GM19023 (cell line): Measurements from ENCODE around the gene SUGT1.
"Not testable (repeated sequence)": the region's sequence is repeated elsewhere in the genome, so short reads cannot be mapped to it uniquely, and the experiment has no call there.

Experiments
- ATAC-seq: cut with Tn5 transposase; IDR thresholded peaks from one replicate; pipeline ENCODE4 v1.9.1; 2021; ENCODE audit warnings: mild to moderate bottlenecking, moderate library complexity; ENCODE audit not compliant: unreplicated experiment

The SUGT1 gene

DNA sequence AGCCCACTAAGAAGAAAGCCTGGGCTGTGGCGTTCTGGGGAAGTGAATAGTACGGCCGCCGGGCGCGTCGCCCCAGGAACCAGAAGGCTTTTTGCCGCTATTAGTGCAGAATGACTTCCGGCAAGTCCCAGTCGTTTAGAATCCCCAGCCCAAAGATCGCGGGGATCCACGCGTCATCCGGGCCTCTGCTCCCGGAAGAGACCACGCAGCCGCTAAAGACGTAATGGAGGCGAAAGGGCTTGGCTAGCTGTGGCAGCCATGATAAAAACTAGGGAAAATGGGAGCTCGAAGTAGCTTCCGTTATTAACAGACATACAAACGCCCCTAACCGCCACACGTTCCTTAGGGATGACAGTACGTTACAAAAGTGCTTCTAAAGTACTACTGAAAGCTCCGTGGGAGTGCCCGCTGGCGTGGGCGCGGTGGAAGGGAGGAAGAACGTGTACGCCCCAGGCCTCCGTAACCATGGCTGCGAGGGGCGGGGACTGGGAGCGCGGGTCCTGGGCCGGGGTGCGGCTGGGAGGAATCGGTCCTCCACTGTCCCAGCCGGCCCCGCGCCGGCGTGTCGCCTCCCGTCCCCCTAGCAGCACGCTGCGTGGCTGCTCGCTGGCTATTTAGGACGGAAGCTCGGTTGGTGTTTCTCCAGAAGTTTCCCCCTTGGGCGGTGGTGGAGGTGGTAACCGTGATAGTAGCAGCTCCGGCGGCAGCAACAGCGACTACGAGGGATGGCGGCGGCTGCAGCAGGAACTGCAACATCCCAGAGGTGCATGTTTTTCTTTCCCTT lies at the start of gene SUGT1:
SUGT1 (plus strand) TSS at position 641 of the 784 bp plus-strand sequence; CDS start at position 726, 85 bp downstream.
- ATAC-seq: peak; percentile 97

- ATAC-seq: not testable (repeated sequence)
Measured at GRCh38 chr13:52603316-52603715, 49.3 kb upstream of the SUGT1 start.

DNA sequence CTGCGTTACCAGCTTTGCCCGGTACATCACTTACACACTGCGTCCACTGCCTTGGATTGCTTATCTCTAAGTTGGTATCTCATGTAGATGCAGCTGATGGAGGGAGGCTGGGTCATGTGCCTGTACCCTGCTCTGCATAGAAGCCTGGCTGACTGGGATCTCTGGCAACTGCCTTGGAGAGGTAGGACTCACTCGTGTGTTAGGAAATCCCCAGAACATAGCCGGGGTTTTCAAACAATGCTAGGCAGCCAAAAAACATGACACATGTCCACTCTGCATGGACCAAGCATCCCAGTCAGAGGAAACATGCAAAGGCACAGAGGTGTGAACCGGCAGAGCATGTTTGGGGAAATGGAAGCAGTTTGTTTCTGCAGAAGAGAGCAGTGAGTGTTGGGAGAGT lies 46.5 kb upstream of the SUGT1 start:
- ATAC-seq: not testable (repeated sequence)

DNA sequence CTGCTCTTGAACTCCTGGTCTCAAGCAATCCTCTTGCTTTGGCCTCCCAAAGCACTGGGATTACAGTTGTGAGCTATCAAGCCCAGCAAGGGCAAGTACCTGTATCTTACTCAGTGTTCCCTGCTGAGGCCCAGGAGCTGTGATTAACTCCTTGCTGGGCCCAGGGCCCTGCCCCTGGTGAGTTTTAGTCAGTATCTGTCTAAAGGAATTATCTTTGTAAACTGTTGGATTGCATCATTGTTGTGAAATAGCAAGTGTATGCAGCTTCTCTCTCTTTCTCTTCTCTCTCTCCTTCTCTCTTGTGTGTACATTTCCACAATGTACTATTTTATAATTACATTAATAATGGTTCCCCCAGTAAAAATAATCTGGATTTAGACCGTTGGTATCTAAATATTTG lies 45.8 kb upstream of the SUGT1 start:
- not testable (repeated sequence) for ATAC-seq

DNA sequence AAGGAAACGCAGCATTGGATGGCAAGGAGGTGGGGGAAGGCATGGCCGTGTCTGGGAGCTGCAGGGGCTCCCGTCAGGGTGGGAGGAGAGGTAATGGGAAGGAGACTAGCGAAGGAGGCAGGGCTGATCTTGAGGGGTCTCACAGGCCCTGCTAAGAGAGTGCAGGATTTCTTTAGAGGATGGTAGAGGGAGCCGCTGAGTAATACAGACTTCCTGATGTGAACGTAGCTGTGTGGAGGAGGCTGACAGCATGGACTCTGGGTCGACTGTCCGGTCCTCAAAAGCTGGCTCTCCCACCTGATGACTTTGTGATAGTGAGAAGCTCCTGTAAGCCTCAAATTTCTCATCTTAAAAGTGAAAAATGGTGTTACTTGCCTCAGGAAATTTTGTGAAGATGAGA lies 44.5 kb upstream of the SUGT1 start:
- not testable (repeated sequence) for ATAC-seq

DNA sequence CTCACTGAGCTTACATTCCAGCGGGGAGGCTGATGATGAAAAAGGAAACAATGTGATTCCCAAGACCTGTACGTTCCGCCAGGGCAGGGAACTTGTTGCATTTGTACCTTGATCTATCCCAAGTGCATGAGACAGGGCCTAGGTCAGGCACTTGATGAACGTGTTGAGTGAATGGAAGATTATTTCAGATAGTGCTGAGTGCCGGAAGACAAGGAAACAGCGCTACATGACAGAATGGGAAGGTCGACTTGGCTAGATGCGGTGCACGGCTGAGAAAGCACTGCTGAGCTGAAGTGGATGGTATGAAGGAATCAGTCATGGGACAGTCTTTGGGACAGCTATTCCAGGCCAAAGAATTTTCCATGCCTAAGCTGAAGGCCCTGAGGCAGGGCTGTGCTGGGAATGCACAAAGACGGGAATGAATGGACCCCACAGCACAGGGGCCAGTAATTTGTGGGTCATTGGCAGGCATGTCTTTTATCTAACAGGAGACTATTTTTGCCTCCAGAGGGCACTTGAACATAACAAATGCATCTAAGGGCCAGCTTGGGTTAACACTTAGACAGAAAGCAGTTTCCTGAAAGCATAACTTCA lies 43.5 kb upstream of the SUGT1 start:
- ATAC-seq: peak; percentile 64

- not testable (repeated sequence) for ATAC-seq
Measured at GRCh38 chr13:52610158-52610557, 42.5 kb upstream of the SUGT1 start.

DNA sequence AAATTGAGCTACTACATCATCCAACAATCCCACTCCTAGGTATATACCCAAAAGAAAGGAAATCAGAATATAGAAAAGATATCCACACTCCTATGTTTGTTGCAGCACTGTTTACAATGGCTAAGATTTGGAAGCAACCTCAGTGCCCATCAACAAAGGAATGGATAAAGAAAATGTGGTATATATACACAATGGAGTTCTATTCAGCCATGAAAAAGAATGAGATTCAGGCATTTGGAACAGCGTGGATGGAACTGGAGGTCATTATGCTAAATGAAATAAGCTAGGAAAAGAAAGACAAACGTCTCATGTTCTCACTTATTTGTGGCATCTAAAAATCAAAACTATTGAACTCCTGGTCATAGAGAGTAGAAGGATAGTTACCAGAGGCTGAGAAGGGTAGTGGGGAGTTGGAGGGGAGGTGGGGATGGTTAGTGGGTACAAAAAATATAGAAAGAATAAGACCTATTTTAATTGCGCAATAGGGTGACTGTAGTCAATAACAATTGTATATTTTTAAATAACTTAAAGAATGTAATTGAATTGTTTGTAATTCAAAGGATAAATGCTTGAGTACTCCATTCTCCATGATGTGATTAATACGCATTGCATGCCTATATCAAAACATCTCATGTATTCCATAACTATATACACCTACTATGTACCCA lies 37.4 kb upstream of the SUGT1 start:
- ATAC-seq: no peak

DNA sequence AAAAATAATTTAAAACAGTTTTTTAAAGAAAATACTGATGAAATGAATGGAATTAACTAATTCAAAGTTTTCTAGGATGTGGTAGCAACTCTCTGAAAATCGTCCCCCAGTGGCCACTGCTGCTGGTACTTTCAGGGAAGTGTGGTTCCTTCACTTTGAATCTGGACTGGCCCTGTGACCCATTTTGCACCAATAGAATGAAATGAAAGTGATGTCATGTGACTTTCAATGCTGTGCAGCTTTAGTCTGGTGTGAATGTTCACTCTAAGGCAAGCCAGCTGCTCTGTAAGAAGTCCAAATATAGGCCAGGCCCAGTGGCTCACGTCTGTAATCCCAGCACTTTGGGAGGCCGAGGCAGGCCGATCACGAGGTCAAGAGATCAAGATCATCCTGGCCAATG lies 36.8 kb upstream of the SUGT1 start:
- ATAC-seq: no peak

- ATAC-seq: peak; percentile 97
Measured at GRCh38 chr13:52617070-52618060, 35.3 kb upstream of the SUGT1 start.

DNA sequence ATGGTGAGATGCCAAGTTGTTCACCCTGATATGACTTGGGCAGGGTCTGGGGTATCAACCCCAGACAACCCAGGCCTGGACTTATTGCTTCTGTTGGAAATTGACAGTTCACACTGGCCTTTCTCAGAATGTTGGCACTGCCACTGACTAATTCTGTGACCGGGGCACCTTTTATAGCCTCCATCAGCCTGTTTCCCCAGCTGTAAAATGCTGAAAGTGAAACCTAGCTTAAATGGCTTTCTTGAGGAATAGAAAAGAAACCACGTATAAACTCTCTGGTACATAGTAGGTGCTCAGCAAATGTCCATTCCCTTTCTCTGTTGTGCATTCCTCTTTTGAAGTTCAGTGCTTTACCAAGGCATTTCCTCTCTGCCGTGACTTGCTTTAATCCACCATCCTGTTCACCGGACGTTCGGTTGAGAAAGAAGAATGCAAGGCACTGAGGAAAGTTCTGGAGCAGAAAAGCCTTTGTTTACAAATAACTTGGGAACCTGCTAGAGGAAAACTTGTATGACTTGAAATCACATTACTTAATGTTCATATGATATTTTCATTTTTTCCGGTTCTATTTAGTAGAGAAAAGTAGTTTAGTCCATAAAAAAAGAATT lies 21.4 kb upstream of the SUGT1 start:
- not testable (repeated sequence) for ATAC-seq

DNA sequence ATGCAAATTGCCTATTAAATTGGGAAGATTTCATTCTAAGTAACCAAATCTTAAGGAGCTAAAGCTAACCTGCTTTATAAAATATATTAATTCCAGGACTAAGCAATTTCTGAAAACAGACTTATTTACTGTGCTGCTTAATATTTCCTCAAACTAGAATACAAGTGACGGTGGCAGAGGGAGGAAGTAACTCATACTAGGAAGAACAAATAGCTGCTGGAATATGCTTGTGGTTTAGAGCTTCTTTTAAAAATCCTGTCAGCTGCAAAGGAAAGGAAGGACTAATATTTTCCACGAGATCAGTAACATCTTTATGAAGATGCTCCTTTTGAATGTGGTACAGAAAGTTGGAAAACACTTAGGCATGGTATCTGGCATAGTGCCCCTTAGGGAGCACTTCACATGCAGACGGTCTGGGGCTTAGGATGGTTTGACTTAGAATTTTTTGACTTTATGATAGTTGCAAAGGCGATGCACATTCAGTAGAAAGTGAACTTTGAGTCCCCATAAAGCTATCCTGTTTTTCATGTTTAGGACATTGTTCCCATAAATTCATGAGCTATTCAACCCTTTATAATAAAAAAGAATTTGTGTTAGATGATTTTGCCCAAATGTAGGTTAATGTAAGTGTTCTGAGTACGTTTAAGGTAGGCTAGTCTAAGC lies 13.8 kb upstream of the SUGT1 start:
- no peak for ATAC-seq

GRCh38 chr13:52642131-52642530 lies 10.5 kb upstream of the SUGT1 start, which contains the start of gene HNRNPA1L2:
Gene HNRNPA1L2 (plus strand): TSS chr13:52642431. CDS start chr13:52642493, 62 bp downstream.
- ATAC-seq: no peak

GRCh38 chr13:52644108-52644507 lies 8.5 kb upstream of the SUGT1 start:
- no peak for ATAC-seq

- no peak for ATAC-seq
Measured at GRCh38 chr13:52646967-52647366, 5.7 kb upstream of the SUGT1 start.

- ATAC-seq: no peak
Measured at GRCh38 chr13:52650731-52651130, 1.9 kb upstream of the SUGT1 start.

- ATAC-seq: peak; percentile 18
Measured at GRCh38 chr13:52651897-52652195, 790 bp upstream of the SUGT1 start.

- peak; percentile 38 for ATAC-seq
Measured at GRCh38 chr13:52652980-52653303, 306 bp downstream of the SUGT1 start.

DNA sequence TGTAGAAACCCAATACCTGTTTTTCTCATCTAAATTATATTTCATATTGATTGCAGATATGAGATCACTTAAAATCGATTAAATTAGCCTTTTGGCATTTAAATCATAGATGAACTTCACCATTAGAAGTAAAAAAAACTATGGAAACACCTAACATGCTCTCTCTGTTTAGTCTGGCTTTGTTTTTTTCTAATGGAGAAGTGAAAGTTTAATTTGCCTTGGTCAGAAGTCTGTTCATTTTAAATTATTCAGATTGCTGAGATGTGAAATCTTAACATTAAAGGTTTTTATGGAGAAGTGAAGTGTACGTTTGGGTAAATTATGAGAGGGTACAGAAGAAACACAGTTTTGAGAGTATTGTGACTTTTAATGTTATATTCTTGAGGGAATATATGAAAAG lies 6.7 kb downstream of the SUGT1 start:
- no peak for ATAC-seq

DNA sequence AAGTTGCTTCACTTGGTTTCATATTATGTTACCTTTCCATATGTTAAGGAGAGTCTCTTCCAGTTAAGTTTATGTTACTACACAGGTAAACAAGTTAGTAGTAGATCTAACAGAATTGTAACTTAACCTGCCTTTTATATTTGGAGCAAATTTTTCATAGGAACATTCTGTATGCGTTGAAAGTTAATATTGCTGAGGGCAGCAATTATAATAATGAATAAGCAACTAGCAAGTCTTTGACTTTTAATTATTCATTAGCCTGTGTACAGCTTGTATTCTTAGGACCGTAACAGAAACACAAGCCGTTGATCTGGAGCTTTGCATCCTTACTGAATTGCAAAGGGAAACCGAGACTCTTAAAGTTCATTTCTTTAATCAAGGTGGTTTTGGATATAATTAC lies 11.6 kb downstream of the SUGT1 start:
- ATAC-seq: no peak
